ENCODE data around the gene SHISAL1. TPM values are rescaled to one million over a fixed set of nuclear protein-coding genes. Genes with fewer than 3 reads are reported as not detected.

Gene SHISAL1
- polyA plus RNA-seq, 1 experiment: 2.4 TPM

- TF ChIP-seq, protein P1, sequence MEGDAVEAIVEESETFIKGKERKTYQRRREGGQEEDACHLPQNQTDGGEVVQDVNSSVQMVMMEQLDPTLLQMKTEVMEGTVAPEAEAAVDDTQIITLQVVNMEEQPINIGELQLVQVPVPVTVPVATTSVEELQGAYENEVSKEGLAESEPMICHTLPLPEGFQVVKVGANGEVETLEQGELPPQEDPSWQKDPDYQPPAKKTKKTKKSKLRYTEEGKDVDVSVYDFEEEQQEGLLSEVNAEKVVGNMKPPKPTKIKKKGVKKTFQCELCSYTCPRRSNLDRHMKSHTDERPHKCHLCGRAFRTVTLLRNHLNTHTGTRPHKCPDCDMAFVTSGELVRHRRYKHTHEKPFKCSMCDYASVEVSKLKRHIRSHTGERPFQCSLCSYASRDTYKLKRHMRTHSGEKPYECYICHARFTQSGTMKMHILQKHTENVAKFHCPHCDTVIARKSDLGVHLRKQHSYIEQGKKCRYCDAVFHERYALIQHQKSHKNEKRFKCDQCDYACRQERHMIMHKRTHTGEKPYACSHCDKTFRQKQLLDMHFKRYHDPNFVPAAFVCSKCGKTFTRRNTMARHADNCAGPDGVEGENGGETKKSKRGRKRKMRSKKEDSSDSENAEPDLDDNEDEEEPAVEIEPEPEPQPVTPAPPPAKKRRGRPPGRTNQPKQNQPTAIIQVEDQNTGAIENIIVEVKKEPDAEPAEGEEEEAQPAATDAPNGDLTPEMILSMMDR (IDR thresholded peaks at IDR 0.05; ENCODE audit: low read depth, low read length): no peak
- Histone ChIP-seq H3K27ac (ENCODE audit: low read depth, low read length) (no peak overlapping the region), H3K27me3 (ENCODE audit: control insufficient read depth, insufficient read depth, low read length) (no peaks in the 10 kb centered on the region), H3K9me3 (ENCODE audit: control insufficient read depth, insufficient read depth, low read length) (no peaks in the 10 kb centered on the region; the same call in 1 of the 2 replicates), H3K4me3 (ENCODE audit: low read depth, low read length) (no peak overlapping the region)
- POLR2A ChIA-PET: interaction anchor here (0.8 kb wide), 1 partner anchor 10 kb away, joined by 3 read pairs; no protein-coding TSS in a partner anchor
- CTCF ChIA-PET: interaction anchor here (0.8 to 1.5 kb wide), 5 partner anchors 8 to 278 kb away, joined by 3 to 9 read pairs (median 3); no protein-coding TSS in a partner anchor
- DNase-seq (ENCODE audit: low read depth, low spot score): no peak
These were observed 46.9 kb upstream of the SHISAL1 start for GRCh38 chr22:44359496-44360110.

DNA sequence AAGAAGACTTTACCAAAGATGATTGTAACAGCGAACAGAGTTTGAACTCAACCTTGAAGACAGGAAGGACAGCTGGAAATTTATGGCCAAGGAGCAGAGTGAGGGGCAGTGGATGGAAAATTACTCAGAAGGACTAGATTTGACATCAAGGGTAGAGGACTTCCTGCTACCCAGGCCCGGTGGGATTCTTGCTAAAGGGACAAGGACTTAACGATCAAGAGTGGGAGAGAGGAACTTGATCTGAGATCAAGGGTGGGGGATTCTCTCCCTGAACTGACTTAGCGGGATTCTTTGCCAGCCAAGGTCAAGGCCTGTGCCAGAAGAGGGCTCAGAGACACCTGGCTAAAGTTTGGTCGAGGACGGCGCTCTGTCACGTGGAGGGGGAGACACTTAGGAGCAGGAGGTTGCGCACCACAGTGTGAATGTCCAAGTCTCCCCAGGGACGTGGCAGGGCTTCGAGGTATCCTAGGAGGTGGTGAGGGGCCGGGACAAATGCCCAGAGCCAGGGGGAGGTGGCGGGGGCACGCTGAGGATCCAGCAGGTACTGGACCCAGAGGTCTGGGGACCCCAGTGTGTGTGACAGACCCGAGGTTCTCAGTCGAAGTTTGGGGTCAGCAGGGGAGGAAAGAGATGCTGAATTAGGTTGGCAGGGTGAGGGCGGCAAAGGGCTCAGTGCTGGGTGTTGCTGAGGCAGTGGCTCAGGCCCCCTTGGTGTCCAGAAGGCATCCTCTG is 46.1 kb upstream of the SHISAL1 start:
- CTCF ChIA-PET: no interaction called here
- no peaks in the 10 kb centered on the region for H3K27me3 ChIP-seq (ENCODE audit: control insufficient read depth, insufficient read depth, low read length)
- no peak overlapping the region for H3K4me3 ChIP-seq (ENCODE audit: low read depth, low read length)
- DNase-seq (ENCODE audit: low read depth, low spot score): no peak
- no peak overlapping the region for H3K27ac ChIP-seq (ENCODE audit: low read depth, low read length)
- H3K9me3 ChIP-seq (ENCODE audit: control insufficient read depth, insufficient read depth, low read length): no peaks in the 10 kb centered on the region; the same call in 1 of the 2 replicates
- POLR2A ChIA-PET: interaction anchor here (0.6 kb wide), 1 partner anchor 16 kb away, joined by 4 read pairs; no protein-coding TSS in a partner anchor
- TF ChIP-seq, protein P1 (IDR thresholded peaks at IDR 0.05; ENCODE audit: low read depth, low read length): no peak

- ChIA-PET POLR2A (interaction anchor here (0.6 kb wide), 1 partner anchor 17 kb away, joined by 4 read pairs; no protein-coding TSS in a partner anchor), CTCF (no interaction called here)
- no peak for DNase-seq (ENCODE audit: low read depth, low spot score)
- peak overlapping the region; percentile 52 for H3K27ac ChIP-seq (ENCODE audit: low read depth, low read length)
- H3K9me3 ChIP-seq (ENCODE audit: control insufficient read depth, insufficient read depth, low read length): no peaks in the 10 kb centered on the region; the same call in 1 of the 2 replicates
- H3K4me3 ChIP-seq (ENCODE audit: low read depth, low read length): no peak overlapping the region
- no peaks in the 10 kb centered on the region for H3K27me3 ChIP-seq (ENCODE audit: control insufficient read depth, insufficient read depth, low read length)
- TF ChIP-seq, protein P1 (IDR thresholded peaks at IDR 0.05; ENCODE audit: low read depth, low read length): no peak
These were observed 45.3 kb upstream of the SHISAL1 start for GRCh38 chr22:44357966-44358465.

DNA sequence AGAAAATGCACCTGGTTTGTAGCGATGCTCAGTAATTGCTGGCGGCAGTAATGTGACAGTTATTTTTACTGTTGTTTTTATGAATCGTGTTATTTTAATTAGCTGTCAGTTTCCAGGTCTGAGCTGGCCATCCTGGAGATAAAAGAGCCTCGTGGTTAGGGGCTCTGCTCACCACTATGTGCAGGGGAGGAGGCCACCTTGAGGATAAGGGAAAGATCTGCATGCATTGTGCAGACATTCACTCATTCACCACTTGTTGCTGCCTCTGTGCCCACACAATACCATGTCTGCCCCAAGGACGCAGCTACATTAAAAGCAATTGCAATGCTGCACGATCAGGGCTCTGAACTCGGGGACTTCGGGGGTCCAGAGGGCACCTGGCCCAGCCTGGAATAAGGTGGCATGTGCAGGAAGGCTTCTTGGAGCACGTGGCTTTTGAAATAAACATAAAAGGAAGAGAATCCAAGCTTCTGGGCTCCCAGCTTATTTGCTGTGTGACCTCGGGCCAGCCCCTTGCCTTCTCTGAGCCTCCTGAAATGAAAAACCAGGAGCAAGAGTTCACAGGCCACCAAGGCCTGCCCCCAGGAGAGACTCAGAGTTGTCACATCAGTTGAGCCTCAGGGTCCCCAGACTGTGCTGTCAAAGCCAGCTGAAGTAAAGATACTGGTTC is 44.7 kb upstream of the SHISAL1 start:
- Histone ChIP-seq H3K4me3 (ENCODE audit: low read depth, low read length) (no peak overlapping the region), H3K9me3 (ENCODE audit: control insufficient read depth, insufficient read depth, low read length) (no peaks in the 10 kb centered on the region; the same call in 1 of the 2 replicates), H3K27ac (ENCODE audit: low read depth, low read length) (peak overlapping the region; percentile 31), H3K27me3 (ENCODE audit: control insufficient read depth, insufficient read depth, low read length) (no peaks in the 10 kb centered on the region)
- POLR2A ChIA-PET: no interaction called here
- no peak for DNase-seq (ENCODE audit: low read depth, low spot score)
- CTCF ChIA-PET: no interaction called here
- TF ChIP-seq, protein P1 (IDR thresholded peaks at IDR 0.05; ENCODE audit: low read depth, low read length): peak; percentile 20; the same call in 1 of the 2 replicates

Data from AG04450 (cell line).